Measurements from ENCODE around the gene CFH. TPM values are rescaled to one million over a fixed set of nuclear protein-coding genes. Genes with fewer than 3 reads are reported as not detected.
"Not testable (repeated sequence)": the region's sequence is repeated elsewhere in the genome, so short reads cannot be mapped to it uniquely, and the experiment has no call there.

The CFH gene
- polyA plus RNA-seq, 3 donors, result 0.03 to 1.1 (median 0.36) TPM

DNA sequence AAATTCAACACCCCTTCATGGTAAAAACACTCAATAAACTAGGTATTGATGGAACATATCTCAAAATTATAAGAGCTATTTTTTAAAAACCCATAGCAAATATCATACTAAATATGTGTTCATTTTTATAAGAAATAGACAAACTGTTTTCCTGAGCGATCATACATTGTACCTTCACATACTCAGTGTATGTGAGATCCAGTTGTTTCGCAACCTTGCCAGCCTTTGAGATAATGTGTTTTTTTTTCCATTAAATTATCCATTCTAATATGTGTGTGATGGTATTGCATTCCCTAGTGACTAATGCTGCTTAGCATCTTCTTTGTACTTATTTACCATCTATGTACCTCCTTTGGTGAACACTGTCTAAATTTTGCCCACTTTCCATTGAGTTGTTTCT, 47.1 kb downstream of the CFH start:
- H3K27me3 ChIP-seq (ENCODE audit: control insufficient read depth in 2 of 2, insufficient read depth in 2 of 2, low read length in 2 of 2), result no peaks in the 10 kb centered on the region
- WGBS (ENCODE audit: insufficient coverage), result no CpG with 5 or more reads among the region's 2 CpGs
- H3K9me3 ChIP-seq (replicated peaks in 1 of 2; ENCODE audit: control insufficient read depth in 1 of 2, insufficient read depth in 1 of 2, low read length in 2 of 2), result peaks cover 0 to 20% of the 10 kb centered on the region in 2 donors
- intact Hi-C loops (cut with micrococcal nuclease), result no loop called here
- Mint-ChIP-seq H3K27ac (no peak overlapping the region), H3K4me1 (no peaks in the 10 kb centered on the region), H3K36me3 (no peaks in the 10 kb centered on the region), H3K27me3 (ENCODE audit: low read depth in 3 of 3) (peaks cover 0 to 3% (median 0%) of the 10 kb centered on the region in 3 donors), H3K4me3 (no peak overlapping the region), H3K9me3 (peaks cover 10 to 20% (median 12%) of the 10 kb centered on the region in 7 donors)
- H3K79me2 ChIP-seq (ENCODE audit: insufficient read depth, low read length), result no peaks in the 10 kb centered on the region
- no peak for DNase-seq
- H3K9ac ChIP-seq (ENCODE audit: insufficient read depth, low read length, poor library complexity, severe bottlenecking), result no peak overlapping the region
- H3K4me1 ChIP-seq (ENCODE audit: control insufficient read depth in 1 of 2, insufficient read depth in 2 of 2, low read length in 2 of 2), result no peaks in the 10 kb centered on the region
- H3K4me3 ChIP-seq (replicated peaks in 1 of 3; ENCODE audit: low read depth in 2 of 3, low read length in 3 of 3), result no peak overlapping the region
- H3K36me3 ChIP-seq (replicated peaks in 1 of 2; ENCODE audit: control insufficient read depth in 1 of 2, insufficient read depth in 2 of 2, low read length in 2 of 2), result no peaks in the 10 kb centered on the region
- TF ChIP-seq CTCF (IDR thresholded peaks at IDR 0.05), result no peak
- H2AFZ ChIP-seq (ENCODE audit: insufficient read depth, low read depth, low read length, poor library complexity, severe bottlenecking), result no peak overlapping the region
- H4K20me1 ChIP-seq (ENCODE audit: insufficient read depth, low read length), result no peaks in the 10 kb centered on the region
- no peak overlapping the region for H3K27ac ChIP-seq (ENCODE audit: low read depth in 1 of 2, low read length in 2 of 2)
- no peak overlapping the region for H3K4me2 ChIP-seq (replicated peaks; ENCODE audit: extremely low read depth, low read length, poor library complexity, severe bottlenecking)

- H3K4me1 Mint-ChIP-seq, result no peaks in the 10 kb centered on the region
- no peaks in the 10 kb centered on the region for H4K20me1 ChIP-seq (ENCODE audit: insufficient read depth, low read length)
- H3K27me3 ChIP-seq (ENCODE audit: control insufficient read depth in 2 of 2, insufficient read depth in 2 of 2, low read length in 2 of 2), result no peaks in the 10 kb centered on the region
- no peak overlapping the region for H3K27ac Mint-ChIP-seq
- H3K27ac ChIP-seq (ENCODE audit: low read depth in 1 of 2, low read length in 2 of 2), result no peak overlapping the region
- no peaks in the 10 kb centered on the region for H3K36me3 Mint-ChIP-seq
- H3K4me3 ChIP-seq (replicated peaks in 1 of 3; ENCODE audit: low read depth in 2 of 3, low read length in 3 of 3), result no peak overlapping the region
- H3K36me3 ChIP-seq (replicated peaks in 1 of 2; ENCODE audit: control insufficient read depth in 1 of 2, insufficient read depth in 2 of 2, low read length in 2 of 2), result no peaks in the 10 kb centered on the region
- no CpG with 5 or more reads among the region's 1 CpG for WGBS (ENCODE audit: insufficient coverage)
- no peak for TF ChIP-seq CTCF (IDR thresholded peaks at IDR 0.05)
- H3K9ac ChIP-seq (ENCODE audit: insufficient read depth, low read length, poor library complexity, severe bottlenecking), result no peak overlapping the region
- H3K9me3 ChIP-seq (replicated peaks in 1 of 2; ENCODE audit: control insufficient read depth in 1 of 2, insufficient read depth in 1 of 2, low read length in 2 of 2), result peaks cover 0 to 23% of the 10 kb centered on the region in 2 donors
- peaks cover 0 to 2% (median 0%) of the 10 kb centered on the region in 3 donors for H3K27me3 Mint-ChIP-seq (ENCODE audit: low read depth in 3 of 3)
- no peak overlapping the region for H2AFZ ChIP-seq (ENCODE audit: insufficient read depth, low read depth, low read length, poor library complexity, severe bottlenecking)
- no peaks in the 10 kb centered on the region for H3K4me1 ChIP-seq (ENCODE audit: control insufficient read depth in 1 of 2, insufficient read depth in 2 of 2, low read length in 2 of 2)
- no peaks in the 10 kb centered on the region for H3K79me2 ChIP-seq (ENCODE audit: insufficient read depth, low read length)
- no peak overlapping the region for H3K4me3 Mint-ChIP-seq
- peaks cover 6 to 17% (median 14%) of the 10 kb centered on the region in 7 donors for H3K9me3 Mint-ChIP-seq
- no peak overlapping the region for H3K4me2 ChIP-seq (replicated peaks; ENCODE audit: extremely low read depth, low read length, poor library complexity, severe bottlenecking)
- no peak for DNase-seq
- intact Hi-C loops (cut with micrococcal nuclease), result no loop called here
These were observed 49.3 kb downstream of the CFH start for GRCh38 chr1:196701144-196701543.

GRCh38 chr1:196709892-196710291, 58.0 kb downstream of the CFH start:
- H3K4me1 Mint-ChIP-seq; H3K79me2 ChIP-seq (ENCODE audit: insufficient read depth, low read length); H3K9ac ChIP-seq (ENCODE audit: insufficient read depth, low read length, poor library complexity, severe bottlenecking); H3K4me3 Mint-ChIP-seq; H4K20me1 ChIP-seq (ENCODE audit: insufficient read depth, low read length); H3K9me3 ChIP-seq (replicated peaks in 1 of 2; ENCODE audit: control insufficient read depth in 1 of 2, insufficient read depth in 1 of 2, low read length in 2 of 2); DNase-seq; H3K27ac ChIP-seq (ENCODE audit: low read depth in 1 of 2, low read length in 2 of 2); intact Hi-C loops (cut with micrococcal nuclease); H3K4me1 ChIP-seq (ENCODE audit: control insufficient read depth in 1 of 2, insufficient read depth in 2 of 2, low read length in 2 of 2); H3K36me3 Mint-ChIP-seq; H3K27ac Mint-ChIP-seq; H3K36me3 ChIP-seq (replicated peaks in 1 of 2; ENCODE audit: control insufficient read depth in 1 of 2, insufficient read depth in 2 of 2, low read length in 2 of 2); H3K27me3 Mint-ChIP-seq (ENCODE audit: low read depth in 3 of 3); H3K27me3 ChIP-seq (ENCODE audit: control insufficient read depth in 2 of 2, insufficient read depth in 2 of 2, low read length in 2 of 2); H3K4me2 ChIP-seq (replicated peaks; ENCODE audit: extremely low read depth, low read length, poor library complexity, severe bottlenecking); H2AFZ ChIP-seq (ENCODE audit: insufficient read depth, low read depth, low read length, poor library complexity, severe bottlenecking); H3K9me3 Mint-ChIP-seq; H3K4me3 ChIP-seq (replicated peaks in 1 of 3; ENCODE audit: low read depth in 2 of 3, low read length in 3 of 3): not testable (repeated sequence)
- WGBS (ENCODE audit: insufficient coverage), result 100% methylated on average over 1 of the region's 2 CpGs

Measured in CD14-positive monocyte (primary cell).